ENCODE results near the gene CPNE8. TPM values are rescaled to one million over a fixed set of nuclear protein-coding genes. Genes with fewer than 3 reads are reported as not detected.

CPNE8 gene
- total RNA-seq, 1 experiment from 2014 or later: 16.6 TPM

DNA sequence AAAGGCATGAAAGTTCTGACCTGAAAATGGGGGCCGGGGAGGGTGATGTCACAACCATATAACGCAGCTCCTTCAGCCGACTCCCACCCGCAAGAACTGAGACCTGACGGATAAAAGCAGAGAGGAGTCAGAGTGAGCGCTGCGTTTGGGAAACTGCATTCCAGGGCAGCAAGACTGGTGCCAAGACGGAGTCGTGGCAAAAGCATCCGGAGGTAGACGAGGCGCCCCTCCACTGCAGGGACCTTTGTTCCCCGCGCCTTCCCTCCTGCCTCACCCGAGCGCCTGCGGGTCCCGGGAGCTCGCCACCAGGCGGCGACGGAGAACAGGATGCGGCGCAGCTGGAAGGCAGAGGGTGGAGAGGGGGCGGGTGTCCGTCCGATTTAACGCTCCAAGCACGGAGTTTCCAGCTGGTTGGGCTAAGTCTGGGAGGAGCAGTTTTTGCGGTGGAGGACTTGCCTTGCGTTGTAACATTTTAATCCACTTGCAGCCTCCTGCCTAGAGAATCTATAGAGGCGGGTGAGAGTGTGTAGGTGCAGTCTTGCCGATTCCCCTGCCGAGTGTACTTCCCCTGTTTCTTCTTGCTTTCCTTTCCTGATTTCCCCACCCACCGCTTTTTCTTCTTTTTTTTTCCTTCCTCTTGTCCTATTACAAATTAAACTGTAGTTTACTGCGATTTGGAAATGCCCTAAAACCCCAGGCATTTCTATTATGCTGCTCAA lies 1.2 kb upstream of the CPNE8 start:
- H3K27me3 ChIP-seq: no peaks in the 10 kb centered on the region
- peak overlapping the region; percentile 84 for H3K4me3 ChIP-seq
- no peaks in the 10 kb centered on the region for H3K36me3 ChIP-seq
- peak; percentile 91 for DNase-seq
- H3K9me3 ChIP-seq: no peaks in the 10 kb centered on the region

DNA sequence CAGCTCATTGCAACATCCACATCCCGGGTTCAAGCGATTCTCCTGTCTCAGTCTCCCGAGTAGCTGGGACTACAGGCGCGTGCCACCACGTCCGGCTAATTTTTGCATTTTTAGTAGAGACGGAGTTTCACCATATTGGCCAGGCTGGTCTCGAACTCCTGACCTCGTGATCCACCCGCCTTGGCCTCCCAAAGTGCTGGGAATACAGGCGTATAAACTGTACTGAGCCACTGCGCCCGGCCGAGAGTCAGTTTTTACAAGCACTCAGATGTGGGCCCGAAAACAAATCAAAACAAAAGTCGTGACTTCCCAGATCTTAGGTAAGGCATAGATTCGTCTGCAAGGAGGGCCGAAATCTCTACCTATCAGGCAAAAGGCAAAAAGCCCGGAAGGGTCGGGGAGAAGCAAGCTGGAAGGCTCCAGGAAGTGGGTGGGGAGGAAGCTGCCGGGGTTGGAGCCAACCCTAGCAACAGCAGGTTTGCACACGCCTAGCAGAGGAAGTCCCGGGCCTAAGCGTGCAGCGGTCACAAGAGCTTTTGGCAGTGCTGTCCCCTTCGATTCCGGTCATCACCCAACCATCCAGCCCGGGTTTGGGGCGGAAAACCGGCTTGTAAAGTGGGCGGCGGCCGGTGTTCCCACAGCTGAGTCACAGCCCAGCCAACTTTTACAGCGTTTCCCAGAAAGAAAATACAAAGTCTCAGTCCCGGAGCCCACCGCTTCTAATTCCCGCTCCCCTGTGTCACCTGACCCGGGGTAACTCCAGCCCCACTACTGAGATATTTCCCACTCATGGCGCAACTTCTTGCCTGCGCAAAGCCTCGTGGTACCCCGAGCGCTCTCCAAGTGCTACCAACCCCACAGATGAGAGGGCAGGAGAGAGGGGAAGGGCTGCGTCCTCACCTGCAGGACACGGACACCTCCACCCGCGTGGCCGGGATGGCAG lies 583 bp downstream of the CPNE8 start:
- H3K36me3 ChIP-seq: no peaks in the 10 kb centered on the region
- no peaks in the 10 kb centered on the region for H3K9me3 ChIP-seq
- peak; percentile 95 for DNase-seq
- H3K27me3 ChIP-seq: no peaks in the 10 kb centered on the region
- H3K4me3 ChIP-seq: peak overlapping the region; percentile 84

DNA sequence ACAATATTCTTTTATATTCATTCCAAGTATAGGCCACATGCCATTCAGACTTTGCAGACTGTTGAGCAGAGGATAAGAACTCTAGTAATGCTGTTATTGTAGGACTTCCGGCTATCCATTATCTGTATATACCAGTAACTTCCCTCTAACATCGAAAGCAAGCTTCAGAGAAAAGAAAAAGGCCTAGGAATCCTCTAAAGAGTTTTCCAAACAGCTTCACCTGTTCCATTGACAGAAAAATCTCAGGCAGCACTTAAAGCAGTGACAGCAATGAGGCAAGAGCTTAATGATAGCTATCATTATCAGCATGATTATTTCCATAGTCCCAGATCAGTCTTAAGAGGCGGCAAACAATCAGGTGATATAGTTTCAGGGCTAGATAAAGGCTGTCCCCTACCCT lies 1.8 kb downstream of the CPNE8 start:
- no peaks in the 10 kb centered on the region for H3K27me3 ChIP-seq
- DNase-seq: no peak
- no peaks in the 10 kb centered on the region for H3K36me3 ChIP-seq
- no peak overlapping the region for H3K4me3 ChIP-seq
- no peaks in the 10 kb centered on the region for H3K9me3 ChIP-seq

DNA sequence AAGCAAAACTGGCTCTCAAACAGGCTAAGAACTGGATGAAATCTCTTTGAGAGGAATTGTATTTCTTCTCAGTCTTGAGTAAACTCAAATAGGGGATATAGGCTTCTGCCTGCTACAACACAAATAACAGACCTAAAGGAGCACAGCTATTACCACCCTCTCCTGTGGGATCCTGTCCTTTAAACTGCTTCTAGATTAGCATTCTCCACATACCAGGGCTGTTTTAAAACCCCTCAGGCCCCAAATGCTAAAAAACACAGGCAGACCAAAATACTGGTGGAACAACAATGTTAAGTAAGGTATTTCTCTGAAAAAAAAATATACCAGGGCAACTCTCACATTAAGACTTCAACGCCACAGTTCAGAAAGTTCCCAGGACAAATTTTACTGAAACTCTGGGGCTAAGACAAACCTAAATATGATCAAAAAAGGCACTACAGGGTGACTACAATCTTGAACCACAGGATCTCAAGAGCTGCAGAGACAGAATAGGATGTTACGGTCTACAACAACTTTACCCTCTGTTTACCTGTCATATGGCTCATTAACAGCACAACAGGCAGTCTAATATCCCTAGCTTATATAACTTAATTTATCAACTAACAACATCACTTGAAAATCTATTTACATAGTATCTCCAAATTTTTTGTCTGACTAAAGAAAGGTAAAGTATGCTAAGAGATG lies 7.2 kb downstream of the CPNE8 start:
- Histone ChIP-seq H3K4me3 (no peak overlapping the region), H3K27me3 (no peaks in the 10 kb centered on the region), H3K36me3 (no peaks in the 10 kb centered on the region), H3K9me3 (no peaks in the 10 kb centered on the region)
- no peak for DNase-seq

DNA sequence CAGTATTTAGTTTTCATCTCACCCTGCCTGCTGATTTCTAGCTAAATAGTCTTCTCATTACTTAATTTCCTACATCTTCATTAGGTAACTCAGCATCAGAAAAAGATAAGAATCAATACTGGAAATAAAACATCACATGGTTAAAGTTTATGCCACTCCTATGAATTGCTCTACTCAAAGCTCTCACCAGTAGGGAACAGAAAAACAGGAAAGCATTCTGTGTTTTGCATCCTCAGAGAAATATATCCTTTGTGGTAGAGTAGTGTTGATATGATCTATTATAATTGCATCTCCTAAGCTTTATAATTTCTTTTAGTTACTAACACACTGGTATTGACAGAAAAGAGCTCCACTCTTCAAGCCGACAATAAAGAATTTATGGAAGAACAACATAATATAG lies 9.9 kb downstream of the CPNE8 start:
- H3K27me3 ChIP-seq: no peaks in the 10 kb centered on the region

DNA sequence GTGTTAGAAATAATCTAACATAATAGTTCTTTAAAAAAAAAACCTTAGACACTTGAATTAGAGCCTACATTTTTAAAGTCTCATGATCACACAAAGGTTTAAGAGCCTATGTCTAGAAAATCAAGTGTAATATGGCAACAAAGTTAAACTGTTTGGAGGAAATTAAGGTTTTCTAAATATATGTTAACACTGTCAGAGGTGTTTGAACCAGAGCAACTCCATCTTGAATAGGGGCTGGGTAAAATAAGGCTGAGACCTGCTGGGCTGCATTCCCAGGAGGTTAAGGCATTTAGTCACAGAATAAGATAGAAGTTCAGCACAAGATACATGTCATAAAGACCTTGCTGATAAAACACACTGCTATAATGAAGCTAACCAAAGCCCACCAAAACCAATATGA lies 12.4 kb downstream of the CPNE8 start:
- H3K9me3 ChIP-seq: peaks cover 8% of the 10 kb centered on the region
- DNase-seq: no peak
- no peaks in the 10 kb centered on the region for H3K27me3 ChIP-seq
- no peaks in the 10 kb centered on the region for H3K36me3 ChIP-seq
- H3K4me3 ChIP-seq: no peak overlapping the region

More for the DNA sequence above, 9.9 kb downstream of the CPNE8 start:
- no peak for DNase-seq
- no peaks in the 10 kb centered on the region for H3K36me3 ChIP-seq
- no peak overlapping the region for H3K4me3 ChIP-seq
- peaks cover 8% of the 10 kb centered on the region for H3K9me3 ChIP-seq

GRCh38 chr12:38892087-38892786 lies 13.2 kb downstream of the CPNE8 start:
- Histone ChIP-seq H3K36me3 (no peaks in the 10 kb centered on the region), H3K27me3 (no peaks in the 10 kb centered on the region), H3K4me3 (no peak overlapping the region), H3K9me3 (peaks cover 8% of the 10 kb centered on the region)
- peak; percentile 49 for DNase-seq

- no peak for DNase-seq
- Histone ChIP-seq H3K27me3 (no peaks in the 10 kb centered on the region), H3K36me3 (no peaks in the 10 kb centered on the region), H3K4me3 (no peak overlapping the region), H3K9me3 (peaks cover 8% of the 10 kb centered on the region)
These were observed 15.1 kb downstream of the CPNE8 start for GRCh38 chr12:38890102-38890855.

DNA sequence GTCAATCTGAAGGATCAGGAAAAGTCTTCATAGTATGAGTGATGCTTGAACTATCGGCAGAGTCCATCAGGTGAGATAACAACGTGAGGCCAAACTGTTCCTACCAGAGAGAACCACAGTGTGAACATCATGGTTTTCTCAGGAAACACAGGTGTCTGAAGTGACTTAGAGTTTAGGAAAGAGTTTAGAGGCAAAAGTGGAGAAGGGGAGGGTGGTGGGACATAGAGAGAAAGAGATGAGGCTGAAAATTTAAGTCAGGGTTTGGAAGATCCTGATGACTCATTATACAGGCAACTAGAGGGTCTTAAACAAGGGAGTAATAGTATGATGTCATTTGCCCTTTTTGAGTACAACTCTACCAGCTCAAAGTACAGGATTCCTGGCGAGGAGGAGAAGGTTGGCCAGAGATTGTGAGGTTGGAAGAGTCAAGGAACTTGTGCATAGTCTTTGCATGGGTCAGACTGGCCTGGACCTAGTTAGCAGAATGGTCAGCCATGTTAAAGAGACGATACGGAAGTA lies 16.0 kb downstream of the CPNE8 start:
- no peaks in the 10 kb centered on the region for H3K36me3 ChIP-seq
- no peak for DNase-seq

DNA sequence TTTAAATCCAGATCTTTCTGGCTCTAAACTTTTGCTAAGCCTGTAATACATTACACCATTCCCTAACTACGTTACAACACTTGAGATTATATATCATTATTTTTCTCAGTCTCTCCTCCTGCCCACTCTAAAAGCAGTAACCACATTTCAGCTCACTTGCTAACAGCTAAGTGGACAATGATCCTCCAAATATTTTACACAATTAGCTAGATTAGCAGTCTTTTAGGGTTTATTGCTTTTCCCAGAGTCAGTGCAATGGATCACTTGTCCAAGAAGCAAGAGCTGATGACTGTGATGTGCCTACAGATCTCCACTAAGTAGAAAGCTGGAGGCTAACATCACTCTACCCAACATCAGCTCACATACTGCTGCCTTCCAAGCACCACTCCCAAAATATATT lies 17.6 kb downstream of the CPNE8 start:
- peaks cover 8% of the 10 kb centered on the region for H3K9me3 ChIP-seq
- DNase-seq: no peak
- H3K27me3 ChIP-seq: no peaks in the 10 kb centered on the region
- H3K4me3 ChIP-seq: no peak overlapping the region
- H3K36me3 ChIP-seq: no peaks in the 10 kb centered on the region

More for the DNA sequence above, 16.0 kb downstream of the CPNE8 start:
- no peaks in the 10 kb centered on the region for H3K27me3 ChIP-seq
- peaks cover 8% of the 10 kb centered on the region for H3K9me3 ChIP-seq
- no peak overlapping the region for H3K4me3 ChIP-seq

DNA sequence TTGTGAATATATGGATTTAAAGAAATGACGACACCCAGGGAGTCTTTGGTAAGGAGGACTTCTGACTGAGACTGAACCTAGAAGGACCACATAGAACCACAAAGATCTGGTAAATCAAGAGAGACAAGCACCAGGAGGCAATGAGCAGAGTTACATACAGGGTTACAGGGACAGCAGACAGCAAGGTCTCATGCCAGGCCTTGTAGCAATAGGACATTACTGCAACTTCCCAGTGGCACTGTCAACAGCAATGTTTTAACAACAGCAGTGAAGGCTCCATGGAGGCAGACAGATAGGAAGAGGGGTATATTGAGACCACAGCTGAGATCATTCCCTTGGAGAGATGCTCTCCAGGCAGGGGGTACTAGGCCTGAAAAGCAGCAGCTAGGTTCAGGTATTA lies 18.5 kb downstream of the CPNE8 start:
- Histone ChIP-seq H3K27me3 (no peaks in the 10 kb centered on the region), H3K9me3 (peaks cover 3% of the 10 kb centered on the region), H3K4me3 (no peak overlapping the region), H3K36me3 (no peaks in the 10 kb centered on the region)
- DNase-seq: no peak

DNA sequence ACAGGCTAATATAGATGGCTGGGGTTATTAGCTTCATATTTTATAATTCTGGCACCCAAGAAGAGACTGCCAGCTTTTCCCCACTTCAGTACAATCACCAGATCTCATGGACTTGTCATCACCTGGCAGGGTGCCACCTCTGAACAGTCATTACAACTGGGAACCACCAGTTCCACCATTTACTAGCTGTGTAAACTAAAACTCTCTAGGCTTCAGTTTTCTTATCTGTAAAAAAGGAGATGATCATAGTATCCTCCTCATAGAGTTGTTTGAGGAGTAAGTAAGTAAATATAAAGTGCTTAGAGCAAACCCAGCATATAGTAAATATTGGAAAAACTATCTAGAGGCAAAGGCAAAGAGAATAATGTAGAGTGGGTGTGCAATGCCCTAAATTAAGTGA lies 19.3 kb downstream of the CPNE8 start:
- H3K36me3 ChIP-seq: no peaks in the 10 kb centered on the region
- no peak overlapping the region for H3K4me3 ChIP-seq
- H3K9me3 ChIP-seq: no peaks in the 10 kb centered on the region
- no peaks in the 10 kb centered on the region for H3K27me3 ChIP-seq
- DNase-seq: peak; percentile 88

DNA sequence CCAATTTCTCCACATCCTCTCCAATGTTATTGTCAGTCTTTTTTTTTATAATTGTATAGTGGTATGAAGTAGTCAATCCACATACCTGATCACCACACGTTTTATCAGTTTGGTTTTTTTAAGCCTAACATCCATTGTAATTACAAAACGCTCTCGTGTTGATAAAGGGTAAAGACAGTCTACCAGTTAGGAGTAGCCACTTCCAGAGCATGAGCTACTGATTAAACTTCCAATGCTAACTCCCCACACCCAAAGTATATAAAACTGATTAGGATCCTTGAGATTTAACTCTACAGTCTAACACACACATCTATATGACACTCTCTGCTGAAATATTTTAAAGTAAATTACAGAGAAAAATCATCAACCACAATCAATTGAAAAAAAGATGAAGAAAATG lies 20.7 kb downstream of the CPNE8 start:
- DNase-seq: no peak
- no peaks in the 10 kb centered on the region for H3K27me3 ChIP-seq
- H3K36me3 ChIP-seq: no peaks in the 10 kb centered on the region
- no peaks in the 10 kb centered on the region for H3K9me3 ChIP-seq
- H3K4me3 ChIP-seq: no peak overlapping the region

DNA sequence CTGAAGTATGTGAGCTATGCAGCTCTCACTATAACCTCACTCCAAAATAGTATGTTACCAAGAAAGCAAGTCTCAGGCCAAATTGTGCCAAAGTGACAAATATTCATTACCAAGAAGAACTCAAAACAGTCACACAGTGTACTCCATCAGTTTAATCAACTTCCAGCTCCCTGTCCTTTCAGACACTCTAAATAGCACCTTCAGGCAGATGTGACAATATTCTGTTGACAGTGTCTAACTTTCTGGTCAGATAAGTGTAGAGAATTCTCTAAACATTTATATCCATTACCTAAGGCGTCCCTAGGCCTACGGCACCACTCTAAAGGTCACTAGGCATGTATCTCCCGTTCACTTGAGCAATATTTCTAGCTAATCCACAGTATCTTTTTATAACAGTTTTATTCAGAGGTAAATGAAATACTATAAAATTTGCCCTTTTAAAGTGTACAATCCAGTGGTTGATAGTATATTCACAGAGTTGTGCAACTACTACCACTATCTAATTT lies 21.7 kb downstream of the CPNE8 start:
- H3K9me3 ChIP-seq: no peaks in the 10 kb centered on the region
- no peaks in the 10 kb centered on the region for H3K36me3 ChIP-seq
- no peak for DNase-seq
- H3K27me3 ChIP-seq: no peaks in the 10 kb centered on the region
- no peak overlapping the region for H3K4me3 ChIP-seq

DNA sequence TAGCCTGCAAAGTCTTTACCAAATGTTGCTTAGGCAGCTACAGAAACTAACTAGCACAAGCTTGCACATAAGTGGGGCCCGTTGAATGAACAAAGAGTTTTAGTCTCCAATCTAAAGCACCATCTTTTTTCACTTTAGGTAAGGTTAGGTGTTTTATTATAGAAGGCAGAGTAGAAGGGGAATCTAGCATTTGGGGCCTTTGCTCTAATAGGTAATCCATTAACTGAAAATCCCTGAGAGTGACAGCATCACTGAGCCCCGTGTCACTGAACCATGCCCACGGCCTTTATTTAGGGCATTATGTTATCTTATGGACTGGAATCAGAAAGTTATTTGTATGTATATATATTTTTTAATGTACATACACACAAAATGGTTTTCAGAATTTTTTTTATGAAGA lies 25.1 kb downstream of the CPNE8 start:
- H3K9me3 ChIP-seq: no peaks in the 10 kb centered on the region
- DNase-seq: no peak

GRCh38 chr12:38878986-38879385 lies 26.4 kb downstream of the CPNE8 start:
- DNase-seq: no peak
- Histone ChIP-seq H3K9me3 (no peaks in the 10 kb centered on the region), H3K27me3 (no peaks in the 10 kb centered on the region), H3K4me3 (no peak overlapping the region), H3K36me3 (no peaks in the 10 kb centered on the region)

More for the DNA sequence above, 25.1 kb downstream of the CPNE8 start:
- Histone ChIP-seq H3K4me3 (no peak overlapping the region), H3K27me3 (no peaks in the 10 kb centered on the region), H3K36me3 (no peaks in the 10 kb centered on the region)
